GM18861 (cell line): Measurements from ENCODE around the gene SULT2B1.
"Not testable (repeated sequence)": the region's sequence is repeated elsewhere in the genome, so short reads cannot be mapped to it uniquely, and the experiment has no call there.

Experiments
- ATAC-seq: cut with Tn5 transposase; IDR thresholded peaks from one replicate; pipeline ENCODE4 v1.9.1; 2021; ENCODE audit not compliant: unreplicated experiment

SULT2B1 gene

GRCh38 chr19:48551437-48552302, at the start of gene SULT2B1:
TSS of gene SULT2B1 (plus strand) at chr19:48552172. CDS start at chr19:48552253, 81 bp downstream.
- no peak for ATAC-seq

DNA sequence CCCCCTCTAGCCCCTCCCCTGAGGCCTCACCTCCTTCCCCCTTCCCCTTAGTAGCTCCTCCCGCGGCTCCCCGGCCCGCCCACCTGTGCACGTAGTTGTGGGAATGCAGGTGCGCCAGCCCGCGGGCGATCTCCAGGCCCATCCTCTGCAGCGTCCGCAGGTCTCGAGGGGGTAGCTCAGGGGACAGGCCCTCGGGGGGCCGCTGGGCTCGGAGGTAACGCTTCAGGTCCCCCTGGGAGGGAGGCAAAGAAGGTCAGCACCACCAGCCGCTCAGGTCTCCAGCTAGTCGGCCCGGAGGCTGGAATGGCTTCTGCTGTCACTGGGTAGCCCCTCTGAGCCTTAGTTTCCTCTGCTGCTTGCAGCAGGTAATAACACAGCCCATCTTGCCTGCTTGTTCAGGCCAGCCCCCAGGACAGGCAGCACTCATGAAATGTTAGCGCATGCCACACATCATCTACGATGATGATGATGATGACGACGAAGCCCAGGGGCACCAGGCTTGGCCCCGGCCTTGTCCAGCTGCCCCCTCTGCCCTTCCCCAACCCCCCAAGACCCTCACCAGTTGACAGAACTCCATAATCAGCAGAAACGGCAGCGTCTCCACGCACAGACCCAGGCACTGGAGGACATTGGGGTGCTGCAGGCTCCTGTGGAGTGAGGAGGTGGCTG, 49.5 kb upstream of the SULT2B1 start:
- ATAC-seq, result no peak

DNA sequence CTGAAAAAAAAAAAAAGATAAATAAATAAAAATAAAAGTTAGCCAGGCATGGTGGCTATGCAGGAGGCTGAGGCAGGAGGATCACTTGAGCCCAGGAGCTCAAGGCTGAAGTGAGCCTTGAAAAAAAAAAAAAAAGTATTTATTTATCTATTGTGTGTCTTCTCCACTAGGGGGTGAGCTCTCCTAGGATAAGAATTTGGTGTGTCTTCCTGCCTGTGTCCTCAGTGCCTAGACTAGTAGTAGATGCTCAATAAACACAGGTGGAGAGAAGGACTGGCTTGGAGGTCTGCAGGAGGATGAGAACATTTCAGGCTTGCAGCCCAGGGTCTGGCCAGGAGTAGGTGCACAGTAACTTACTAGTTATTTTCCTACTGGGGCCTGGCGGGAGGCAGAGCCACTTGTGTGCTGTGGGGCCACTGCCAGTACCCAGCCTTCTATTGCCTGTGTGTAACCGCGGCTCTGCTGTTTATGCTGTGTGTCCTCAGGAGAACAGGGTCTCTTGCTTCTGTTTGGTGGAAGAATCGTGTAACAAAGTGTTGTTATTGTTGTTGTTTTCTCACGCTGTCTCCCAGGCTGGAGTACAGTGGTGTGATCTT, 45.7 kb upstream of the SULT2B1 start:
- ATAC-seq, result no peak

DNA sequence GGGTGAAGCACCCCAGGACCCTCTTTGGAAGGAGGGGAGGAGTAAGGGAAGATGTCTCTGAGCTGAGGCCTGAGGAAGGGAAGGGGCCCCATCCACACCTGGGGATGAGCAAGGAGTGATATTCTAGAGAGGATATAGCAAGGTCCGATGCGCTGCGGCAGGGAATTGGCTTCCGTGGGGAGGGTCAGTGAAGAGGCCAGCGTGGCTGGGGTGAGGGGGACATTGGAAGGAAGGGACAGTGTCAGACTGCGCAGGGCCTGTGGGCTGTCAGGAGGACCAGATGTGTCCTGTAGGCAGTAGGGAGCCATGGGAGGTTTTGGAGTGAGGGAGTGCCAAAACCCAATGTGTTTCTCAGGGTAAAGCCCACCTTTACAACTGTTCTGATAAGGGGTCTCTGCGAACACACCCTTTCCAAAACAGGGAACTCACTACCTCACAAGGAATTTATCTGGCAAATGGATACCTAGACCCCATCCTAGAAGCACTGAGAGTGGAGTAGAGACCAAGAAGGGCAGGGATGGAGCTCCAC, 44.0 kb upstream of the SULT2B1 start:
- ATAC-seq, result no peak

DNA sequence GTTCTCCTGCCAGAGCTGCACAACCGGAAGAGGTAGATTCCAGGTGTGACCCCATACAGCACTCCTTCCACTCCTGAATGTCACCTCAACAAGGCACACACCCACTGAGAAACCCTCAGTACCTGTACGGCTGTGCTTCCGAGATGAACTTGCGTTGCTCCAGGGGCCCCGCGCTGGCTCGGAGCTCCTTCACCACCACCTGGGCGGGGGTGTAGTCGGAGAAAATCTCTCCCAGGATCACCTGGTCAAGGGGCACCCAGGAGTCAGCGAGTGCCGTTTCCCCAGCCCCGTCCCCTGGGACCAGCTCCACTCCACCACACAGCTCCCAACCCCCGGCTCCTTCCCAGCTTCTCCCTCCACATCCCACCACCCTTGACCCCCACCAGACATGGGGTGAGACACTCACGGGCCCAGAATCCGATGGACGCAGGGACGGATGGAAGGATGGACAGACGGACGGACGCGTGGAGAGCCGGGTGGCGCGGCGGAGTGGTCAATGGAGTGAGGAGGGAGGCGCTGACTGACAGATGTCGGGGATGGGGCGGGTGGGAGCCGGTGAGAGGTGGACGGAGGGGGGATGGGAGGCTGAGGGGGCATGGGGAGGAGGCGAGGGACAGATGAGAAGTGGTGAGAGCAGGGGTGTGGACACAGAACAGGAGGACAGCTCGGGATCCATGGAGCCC, 43.1 kb upstream of the SULT2B1 start:
- ATAC-seq, result no peak

DNA sequence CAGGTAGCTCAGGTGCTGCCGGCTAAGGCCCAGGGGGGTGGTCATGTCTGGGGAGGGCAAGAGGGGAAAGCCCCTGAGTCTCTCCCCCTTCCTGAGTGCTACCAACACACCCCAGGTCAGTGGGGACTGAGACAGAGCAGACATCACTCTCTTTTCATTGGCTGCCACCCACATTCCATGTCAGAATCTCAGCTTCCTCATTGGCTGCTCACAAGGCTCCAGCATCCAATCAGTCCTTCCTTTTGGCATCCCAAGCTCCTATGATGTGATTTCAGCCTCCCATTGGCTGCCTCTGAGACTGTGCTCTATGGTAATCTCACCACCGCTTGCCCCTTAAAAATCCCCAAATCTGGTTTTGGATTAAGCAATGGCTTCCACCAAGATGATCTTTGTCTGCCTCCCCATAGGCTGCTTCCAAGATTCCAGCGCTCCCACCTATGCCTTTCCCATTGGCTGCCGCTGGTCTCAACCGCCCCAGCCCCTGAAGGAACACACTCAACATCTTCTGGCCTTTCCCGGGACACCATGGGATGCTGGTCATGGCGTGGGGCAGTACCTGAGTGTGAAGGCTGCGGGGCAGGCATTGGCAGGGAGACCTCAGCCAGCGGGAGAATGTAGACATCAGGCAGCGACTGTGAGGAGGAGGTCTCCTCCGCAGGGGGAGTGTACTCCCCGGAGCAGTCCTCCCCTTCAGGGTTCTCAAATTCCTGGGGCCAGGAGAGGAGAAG, 42.3 kb upstream of the SULT2B1 start:
- no peak for ATAC-seq

DNA sequence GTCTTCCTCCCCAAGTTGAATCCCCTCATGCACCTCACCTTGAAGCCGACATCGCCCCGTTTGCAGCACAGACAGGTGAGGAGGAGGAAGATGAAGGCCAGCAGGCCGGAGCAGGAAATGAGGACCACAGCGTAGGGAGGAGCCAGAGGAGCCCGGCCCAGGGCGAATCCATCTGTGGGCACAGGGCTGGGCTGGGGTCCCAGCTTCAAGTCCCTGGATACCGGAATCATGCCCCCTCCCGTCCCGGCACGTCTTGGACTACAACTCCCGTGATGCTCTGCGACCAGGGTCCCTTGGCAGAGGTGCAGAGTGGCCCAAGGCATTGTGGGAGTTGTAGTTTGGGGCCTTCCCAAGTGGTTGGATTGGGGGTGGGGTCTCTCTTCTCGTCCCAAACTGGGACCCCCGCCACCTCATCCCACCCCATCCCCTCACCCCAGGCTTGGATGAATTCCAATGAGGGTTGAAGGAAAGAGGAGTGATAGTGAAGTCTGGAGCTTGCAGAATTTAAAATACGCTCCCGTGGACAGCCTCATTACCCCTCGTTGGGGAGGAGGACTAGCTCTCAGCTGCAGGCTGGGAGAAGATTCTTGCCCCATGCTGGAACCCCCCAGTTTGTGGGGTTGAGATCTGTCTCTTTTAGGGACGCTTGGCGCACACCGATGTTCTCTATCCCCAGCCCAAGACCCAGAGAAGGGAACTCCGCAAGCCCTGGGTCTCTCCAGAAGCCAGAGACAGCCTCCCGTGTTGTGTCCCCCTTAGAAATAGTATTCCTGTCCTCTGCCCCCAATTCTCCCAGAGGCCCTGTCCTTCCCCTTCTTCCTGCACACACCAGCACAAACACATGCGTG, 41.3 kb upstream of the SULT2B1 start:
- no peak for ATAC-seq

DNA sequence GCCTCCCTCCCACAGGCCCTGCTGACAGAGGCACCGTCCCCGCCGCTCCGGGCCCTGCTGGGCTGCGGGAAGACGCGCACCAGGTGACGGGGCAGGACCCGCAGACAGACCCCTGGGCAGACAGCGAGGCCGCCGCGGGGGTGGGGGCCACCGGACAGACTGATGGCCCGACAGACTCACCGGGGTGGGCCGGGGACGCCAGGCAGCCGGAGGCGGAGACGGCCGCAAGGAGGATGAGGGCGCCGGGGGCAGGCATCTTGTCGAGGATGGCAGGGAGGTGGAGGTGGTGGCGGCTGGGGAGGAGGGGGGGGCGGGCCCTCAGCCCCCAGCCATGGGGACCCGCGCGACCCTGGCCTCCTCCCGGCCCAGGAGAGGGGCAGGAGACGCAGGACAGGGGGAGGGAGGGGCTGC, 40.6 kb upstream of the SULT2B1 start:
- ATAC-seq, result no peak

GRCh38 chr19:48511800-48512503, 40.0 kb upstream of the SULT2B1 start, which contains the start of gene LMTK3:
TSS of gene LMTK3 (minus strand) at chr19:48511835. CDS start at chr19:48511576, 259 bp downstream.
- no peak for ATAC-seq

DNA sequence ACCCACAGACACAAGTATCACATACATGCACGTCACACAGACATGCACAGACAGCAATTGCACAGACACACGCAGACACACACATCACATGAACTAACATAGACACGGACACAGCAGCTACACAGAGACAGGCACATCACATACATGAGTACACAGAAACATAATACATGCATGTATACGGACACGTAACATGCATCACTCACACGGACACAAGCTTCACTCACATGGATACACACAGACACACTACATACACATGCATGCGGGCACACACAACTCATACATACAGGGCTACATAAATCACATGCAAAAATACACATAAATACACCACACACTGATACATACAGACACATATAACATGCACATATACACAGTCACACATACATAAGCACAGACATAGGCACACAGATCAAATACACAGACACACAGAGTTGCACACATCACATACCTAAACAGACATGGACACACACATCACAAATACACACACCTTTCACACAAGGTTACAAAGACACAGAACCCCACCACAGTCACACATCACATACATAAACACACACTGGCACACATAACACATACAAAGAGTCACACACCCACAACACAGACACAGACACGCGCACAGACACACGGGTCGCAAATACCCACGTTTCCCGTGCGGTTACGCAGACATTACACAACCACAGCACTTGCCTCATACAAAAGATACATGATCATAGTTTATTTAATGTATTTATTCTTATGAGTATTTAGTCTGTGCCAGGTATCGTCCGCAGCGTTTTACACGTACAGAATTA, 39.3 kb upstream of the SULT2B1 start:
- no peak for ATAC-seq

DNA sequence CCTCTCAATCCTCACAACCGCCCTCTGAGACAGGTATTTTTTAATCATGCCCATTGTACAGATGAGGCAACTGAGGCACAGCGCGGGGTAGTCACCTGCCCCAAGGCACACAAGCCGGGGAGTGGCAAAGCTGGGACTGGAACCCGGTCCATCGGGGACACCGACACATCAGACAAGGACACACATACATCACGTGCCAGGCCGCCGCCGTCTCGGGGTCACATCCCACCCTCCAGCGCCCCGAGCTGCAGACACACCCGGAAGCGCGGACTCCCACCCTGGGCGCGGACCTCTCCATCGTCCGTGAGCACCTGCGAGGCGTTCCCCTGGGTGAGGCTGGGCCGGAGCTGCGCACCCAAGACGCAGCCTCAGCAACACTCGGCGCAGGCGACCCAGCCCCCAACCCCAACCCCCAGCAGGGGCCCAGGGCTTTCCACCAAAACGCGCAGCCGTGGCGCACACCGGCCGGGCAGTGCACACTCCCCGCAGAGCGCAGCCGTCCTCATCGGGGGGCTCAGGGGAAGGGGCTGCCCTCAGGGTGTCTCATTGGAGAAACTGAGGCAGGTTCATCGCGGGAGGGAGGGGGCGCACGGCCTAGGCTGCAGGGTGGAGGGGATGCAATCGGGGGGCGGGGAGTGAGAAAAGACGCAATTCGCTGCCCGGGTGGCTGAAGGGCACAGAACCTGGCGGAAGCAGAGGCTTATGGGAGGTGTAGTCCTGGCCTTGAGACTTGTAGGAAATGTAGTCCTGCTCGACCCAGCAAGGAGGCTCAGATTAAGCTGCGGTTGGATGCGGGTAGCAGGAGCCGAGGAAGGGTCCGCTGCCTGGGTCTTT, 38.5 kb upstream of the SULT2B1 start:
- no peak for ATAC-seq

DNA sequence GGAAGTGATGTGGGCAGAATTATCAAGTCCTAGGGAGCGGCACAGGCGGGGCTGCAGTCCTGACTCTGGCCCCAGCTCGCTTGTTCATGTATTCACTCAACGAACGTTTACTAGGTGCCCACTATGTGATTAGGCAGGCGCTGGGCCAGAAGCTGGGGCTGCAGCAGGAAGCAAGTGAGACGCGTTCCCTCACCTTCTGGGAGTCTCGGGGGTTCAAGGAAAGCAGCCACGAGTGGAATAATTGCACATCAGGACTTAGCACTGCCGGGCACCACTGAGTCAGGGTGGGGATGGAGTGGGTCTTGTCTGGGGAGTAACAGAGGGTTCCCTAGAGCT, 37.9 kb upstream of the SULT2B1 start:
- ATAC-seq, result no peak

DNA sequence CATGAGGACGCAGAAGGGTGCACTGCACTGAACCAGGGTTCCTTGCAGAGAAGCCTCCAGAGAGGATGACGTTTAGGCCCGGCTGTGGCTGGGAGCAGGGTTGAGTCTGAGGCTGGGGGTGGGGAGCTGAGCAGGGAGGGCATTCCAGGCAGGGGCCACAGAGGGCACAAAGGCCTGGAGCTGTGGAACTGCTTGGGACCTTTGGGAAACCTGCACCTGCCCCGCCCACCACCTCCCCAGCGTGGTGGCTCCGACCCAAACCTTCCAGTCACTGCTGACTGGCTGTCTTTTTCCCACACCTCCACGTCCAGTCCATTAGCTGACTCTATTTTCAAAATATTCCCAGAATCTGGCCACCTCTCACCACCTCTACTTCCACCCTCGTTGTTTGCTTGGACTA, 35.4 kb upstream of the SULT2B1 start:
- ATAC-seq, result no peak

GRCh38 chr19:48518207-48518606, 33.8 kb upstream of the SULT2B1 start:
- ATAC-seq, result no peak

- ATAC-seq, result not testable (repeated sequence)
Measured at GRCh38 chr19:48519426-48519825, 32.5 kb upstream of the SULT2B1 start.

DNA sequence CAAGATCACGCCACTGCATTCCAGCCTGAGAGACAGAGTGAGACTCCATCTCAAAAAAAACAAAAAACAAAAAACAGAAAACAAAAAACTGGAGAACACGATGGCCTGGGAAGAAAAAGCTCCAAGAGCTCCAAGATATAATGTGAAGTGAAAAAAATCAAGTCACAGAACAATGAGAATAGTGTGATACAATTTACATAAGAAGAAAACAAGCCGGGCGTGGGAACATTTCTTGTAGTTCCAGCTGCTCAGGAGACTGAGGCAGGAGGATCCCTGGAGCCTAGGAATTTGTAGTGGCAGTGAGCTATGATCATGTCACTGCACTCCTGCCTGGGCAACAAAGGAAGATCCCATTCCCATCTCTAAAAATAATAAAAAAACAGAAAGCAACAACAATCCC, 31.8 kb upstream of the SULT2B1 start:
- ATAC-seq, result no peak

GRCh38 chr19:48524221-48524620, 27.8 kb upstream of the SULT2B1 start:
- ATAC-seq, result no peak
